ENCODE data around the gene IPP.

IPP gene

DNA sequence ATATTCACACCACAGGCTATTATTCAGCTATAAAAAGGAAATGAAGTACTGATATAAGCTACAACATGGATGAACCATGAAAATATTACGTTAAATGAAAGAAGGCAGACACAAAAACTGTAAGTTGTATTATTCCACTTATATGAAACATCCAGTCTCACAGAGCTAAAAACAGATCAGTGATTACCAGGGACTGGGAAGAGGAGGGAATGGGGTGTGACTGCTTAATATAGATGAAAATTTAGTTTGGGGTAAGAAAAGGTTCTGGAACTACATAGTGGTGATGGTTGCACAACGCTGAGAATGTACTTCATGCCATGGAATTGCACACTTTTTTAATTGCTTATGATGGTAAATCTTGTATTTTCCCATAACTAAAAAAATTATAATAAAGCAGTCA is 83.6 kb downstream of the IPP start:
- Histone ChIP-seq H4K8ac (ENCODE audit: low read depth, low read length) (no peak overlapping the region), H3K9me3 (ENCODE audit: insufficient read depth, low read depth, low read length) (no peaks in the 10 kb centered on the region), H3K27ac (ENCODE audit: low read depth, low read length) (no peak overlapping the region), H3K23ac (ENCODE audit: low read length) (no peak overlapping the region), H2AFZ (ENCODE audit: insufficient read depth, low read length, poor library complexity) (no peak overlapping the region), H3K18ac (ENCODE audit: low read length) (no peak overlapping the region), H2AK5ac (ENCODE audit: low read length) (no peak overlapping the region), H2BK12ac (ENCODE audit: low read length) (no peak overlapping the region), H2BK5ac (ENCODE audit: low read depth, low read length, poor library complexity) (no peak overlapping the region), H4K91ac (ENCODE audit: low read depth, low read length) (no peak overlapping the region), H3K27me3 (ENCODE audit: insufficient read depth, low read length) (no peaks in the 10 kb centered on the region), H4K12ac (ENCODE audit: low read depth, low read length) (no peak overlapping the region), H3K79me2 (ENCODE audit: control insufficient read depth, insufficient read depth, low read length, poor library complexity) (peaks cover 19% of the 10 kb centered on the region), H3K9ac (ENCODE audit: low read length) (no peak overlapping the region), H3K4me1 (ENCODE audit: control insufficient read depth in 1 of 2, insufficient read depth in 2 of 2, low read length in 2 of 2) (no peaks in the 10 kb centered on the region), H2BK120ac (ENCODE audit: insufficient read depth, low read length, poor library complexity) (no peak overlapping the region), H3K4ac (ENCODE audit: low read depth, low read length) (no peak overlapping the region), H3K79me1 (ENCODE audit: low read length) (peaks cover 1% of the 10 kb centered on the region), H3K4me2 (ENCODE audit: low read length) (no peak overlapping the region), H3K36me3 (ENCODE audit: control insufficient read depth in 1 of 2, insufficient read depth in 2 of 2, low read length in 2 of 2) (peaks cover 1 to 8% of the 10 kb centered on the region in 2 experiments), H3K4me3 (ENCODE audit: low read depth, low read length) (no peak overlapping the region), H3K14ac (ENCODE audit: low read length) (no peak overlapping the region)
- DNase-seq = no peak
- WGBS (ENCODE audit: extremely low coverage, insufficient coverage, insufficient read length) = no CpG with 5 or more reads among the region's 2 CpGs

- H3K27me3 ChIP-seq (ENCODE audit: insufficient read depth, low read length) = no peaks in the 10 kb centered on the region
- no peak overlapping the region for H2AFZ ChIP-seq (ENCODE audit: insufficient read depth, low read length, poor library complexity)
- H3K4me3 ChIP-seq (ENCODE audit: low read depth, low read length) = no peak overlapping the region
- peaks cover 30 to 32% of the 10 kb centered on the region in 2 experiments for H3K36me3 ChIP-seq (ENCODE audit: control insufficient read depth in 1 of 2, insufficient read depth in 2 of 2, low read length in 2 of 2)
- H3K9me3 ChIP-seq (ENCODE audit: insufficient read depth, low read depth, low read length) = no peaks in the 10 kb centered on the region
- H2BK12ac ChIP-seq (ENCODE audit: low read length) = no peak overlapping the region
- no peak overlapping the region for H2BK120ac ChIP-seq (ENCODE audit: insufficient read depth, low read length, poor library complexity)
- no peak overlapping the region for H3K27ac ChIP-seq (ENCODE audit: low read depth, low read length)
- H3K4me2 ChIP-seq (ENCODE audit: low read length) = no peak overlapping the region
- H3K9ac ChIP-seq (ENCODE audit: low read length) = no peak overlapping the region
- H2AK5ac ChIP-seq (ENCODE audit: low read length) = no peak overlapping the region
- H3K4ac ChIP-seq (ENCODE audit: low read depth, low read length) = no peak overlapping the region
- H4K91ac ChIP-seq (ENCODE audit: low read depth, low read length) = no peak overlapping the region
- no CpG with 5 or more reads among the region's 2 CpGs for WGBS (ENCODE audit: extremely low coverage, insufficient coverage, insufficient read length)
- H3K14ac ChIP-seq (ENCODE audit: low read length) = no peak overlapping the region
- H3K79me1 ChIP-seq (ENCODE audit: low read length) = no peaks in the 10 kb centered on the region
- no peak overlapping the region for H4K8ac ChIP-seq (ENCODE audit: low read depth, low read length)
- peaks cover 9% of the 10 kb centered on the region for H3K79me2 ChIP-seq (ENCODE audit: control insufficient read depth, insufficient read depth, low read length, poor library complexity)
- H3K18ac ChIP-seq (ENCODE audit: low read length) = no peak overlapping the region
- H2BK5ac ChIP-seq (ENCODE audit: low read depth, low read length, poor library complexity) = no peak overlapping the region
- no peak overlapping the region for H3K23ac ChIP-seq (ENCODE audit: low read length)
- no peak overlapping the region for H4K12ac ChIP-seq (ENCODE audit: low read depth, low read length)
- H3K4me1 ChIP-seq (ENCODE audit: control insufficient read depth in 1 of 2, insufficient read depth in 2 of 2, low read length in 2 of 2) = no peaks in the 10 kb centered on the region
- DNase-seq = no peak
These were observed 90.1 kb downstream of the IPP start for GRCh38 chr1:45660336-45660735.

GRCh38 chr1:45659222-45659621 is 91.2 kb downstream of the IPP start:
- no peak overlapping the region for H2AFZ ChIP-seq (ENCODE audit: insufficient read depth, low read length, poor library complexity)
- H3K4me1 ChIP-seq (ENCODE audit: control insufficient read depth in 1 of 2, insufficient read depth in 2 of 2, low read length in 2 of 2) = no peaks in the 10 kb centered on the region
- peaks cover 32 to 38% of the 10 kb centered on the region in 2 experiments for H3K36me3 ChIP-seq (ENCODE audit: control insufficient read depth in 1 of 2, insufficient read depth in 2 of 2, low read length in 2 of 2)
- H3K9me3 ChIP-seq (ENCODE audit: insufficient read depth, low read depth, low read length) = no peaks in the 10 kb centered on the region
- H2BK120ac ChIP-seq (ENCODE audit: insufficient read depth, low read length, poor library complexity) = no peak overlapping the region
- no peak overlapping the region for H2BK12ac ChIP-seq (ENCODE audit: low read length)
- no CpG with 5 or more reads among the region's 2 CpGs for WGBS (ENCODE audit: extremely low coverage, insufficient coverage, insufficient read length)
- no peak for DNase-seq
- H3K27me3 ChIP-seq (ENCODE audit: insufficient read depth, low read length) = no peaks in the 10 kb centered on the region
- H3K27ac ChIP-seq (ENCODE audit: low read depth, low read length) = no peak overlapping the region
- no peak overlapping the region for H3K9ac ChIP-seq (ENCODE audit: low read length)
- H4K91ac ChIP-seq (ENCODE audit: low read depth, low read length) = no peak overlapping the region
- no peaks in the 10 kb centered on the region for H3K79me1 ChIP-seq (ENCODE audit: low read length)
- H3K4me3 ChIP-seq (ENCODE audit: low read depth, low read length) = no peak overlapping the region
- no peak overlapping the region for H4K12ac ChIP-seq (ENCODE audit: low read depth, low read length)
- H3K18ac ChIP-seq (ENCODE audit: low read length) = no peak overlapping the region
- no peak overlapping the region for H3K23ac ChIP-seq (ENCODE audit: low read length)
- peaks cover 4% of the 10 kb centered on the region for H3K79me2 ChIP-seq (ENCODE audit: control insufficient read depth, insufficient read depth, low read length, poor library complexity)
- H2AK5ac ChIP-seq (ENCODE audit: low read length) = no peak overlapping the region
- H3K14ac ChIP-seq (ENCODE audit: low read length) = no peak overlapping the region
- no peak overlapping the region for H3K4ac ChIP-seq (ENCODE audit: low read depth, low read length)
- H2BK5ac ChIP-seq (ENCODE audit: low read depth, low read length, poor library complexity) = no peak overlapping the region
- no peak overlapping the region for H4K8ac ChIP-seq (ENCODE audit: low read depth, low read length)
- no peak overlapping the region for H3K4me2 ChIP-seq (ENCODE audit: low read length)

DNA sequence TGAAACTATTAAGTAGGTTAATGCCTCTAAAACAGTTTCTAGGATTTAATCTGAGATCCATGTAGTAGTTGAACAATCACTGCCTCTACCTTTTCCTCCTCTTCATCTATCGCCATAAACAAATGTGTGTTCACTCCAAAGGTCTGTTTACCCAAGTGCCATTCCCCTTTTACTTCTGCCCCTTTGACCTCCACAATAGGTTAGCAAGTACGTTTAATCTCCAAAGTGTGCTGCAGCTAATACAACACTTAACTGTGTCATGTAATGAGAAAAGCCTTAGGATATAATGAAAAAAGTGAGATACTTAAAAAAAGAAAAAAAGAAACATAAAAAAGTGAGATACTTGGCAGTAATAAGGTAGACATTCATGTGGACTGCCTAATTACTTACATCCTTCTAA is 92.3 kb downstream of the IPP start:
- Histone ChIP-seq H3K23ac (ENCODE audit: low read length) (no peak overlapping the region), H3K79me1 (ENCODE audit: low read length) (no peaks in the 10 kb centered on the region), H3K18ac (ENCODE audit: low read length) (no peak overlapping the region), H2AFZ (ENCODE audit: insufficient read depth, low read length, poor library complexity) (no peak overlapping the region), H3K4me3 (ENCODE audit: low read depth, low read length) (no peak overlapping the region), H2BK12ac (ENCODE audit: low read length) (no peak overlapping the region), H3K4ac (ENCODE audit: low read depth, low read length) (no peak overlapping the region), H3K79me2 (ENCODE audit: control insufficient read depth, insufficient read depth, low read length, poor library complexity) (peaks cover 2% of the 10 kb centered on the region), H3K4me1 (ENCODE audit: control insufficient read depth in 1 of 2, insufficient read depth in 2 of 2, low read length in 2 of 2) (no peaks in the 10 kb centered on the region), H3K36me3 (ENCODE audit: control insufficient read depth in 1 of 2, insufficient read depth in 2 of 2, low read length in 2 of 2) (peaks cover 37 to 45% of the 10 kb centered on the region in 2 experiments), H3K14ac (ENCODE audit: low read length) (no peak overlapping the region), H3K27me3 (ENCODE audit: insufficient read depth, low read length) (no peaks in the 10 kb centered on the region), H4K8ac (ENCODE audit: low read depth, low read length) (no peak overlapping the region), H3K27ac (ENCODE audit: low read depth, low read length) (no peak overlapping the region), H2BK120ac (ENCODE audit: insufficient read depth, low read length, poor library complexity) (no peak overlapping the region), H3K4me2 (ENCODE audit: low read length) (no peak overlapping the region), H4K91ac (ENCODE audit: low read depth, low read length) (no peak overlapping the region), H3K9ac (ENCODE audit: low read length) (no peak overlapping the region), H2AK5ac (ENCODE audit: low read length) (no peak overlapping the region), H4K12ac (ENCODE audit: low read depth, low read length) (no peak overlapping the region), H2BK5ac (ENCODE audit: low read depth, low read length, poor library complexity) (no peak overlapping the region), H3K9me3 (ENCODE audit: insufficient read depth, low read depth, low read length) (no peaks in the 10 kb centered on the region)
- no peak for DNase-seq
- WGBS (ENCODE audit: extremely low coverage, insufficient coverage, insufficient read length) = no CpG with 5 or more reads among the region's 2 CpGs
